Lower lobe of right lung (tissue), 2 donors: ENCODE data around the gene AOPEP. TPM values are rescaled to one million over a fixed set of nuclear protein-coding genes. Genes with fewer than 3 reads are reported as not detected.
A peak's percentile ranks its signal among the peaks of the same experiment; 100 is the strongest.

Experiments
- ATAC-seq, 2 donors: fragments of 200-7000 bp; cut with Tn5 transposase; one replicate each; pipeline ENCODE4 v1.9.1; 2020 to 2022; ENCODE audit warnings: mild to moderate bottlenecking in 2 of 2, moderate library complexity in 2 of 2
- DNase-seq: peaks from one replicate; pipeline ENCODE4 v3.0.0-alpha.2; 2020
- H3K27ac ChIP-seq: fragments of 200-600 bp; one replicate; pipeline ENCODE4 v1.8.0; 2022
- H3K27me3 ChIP-seq: fragments of 200-600 bp; one replicate; pipeline ENCODE4 v1.8.0; 2022; ENCODE audit warnings: low read depth
- H3K36me3 ChIP-seq: fragments of 200-600 bp; one replicate; pipeline ENCODE4 v1.8.0; 2022; ENCODE audit warnings: mild to moderate bottlenecking
- H3K4me1 ChIP-seq: fragments of 200-600 bp; one replicate; pipeline ENCODE4 v1.8.0; 2022
- H3K4me3 ChIP-seq: fragments of 200-600 bp; one replicate; pipeline ENCODE4 v1.8.0; 2022; ENCODE audit warnings: mild to moderate bottlenecking
- H3K9me3 ChIP-seq: fragments of 200-600 bp; one replicate; pipeline ENCODE4 v1.8.0; 2022
- CTCF ChIP-seq: fragments of 200-600 bp; IDR thresholded peaks from one replicate; pipeline ENCODE4 v1.8.0; 2022; ENCODE audit warnings: antibody characterized with exemption, mild to moderate bottlenecking
- intact Hi-C: fragments of 100-400 bp; cut with DNase I; formaldehyde crosslinking; loops from one replicate; pipeline ENCODE4 v1.11.0; 2022
- total RNA-seq: library from RNA; stranded (reverse); fragmentation: NEBNext Ultra II Directional; extraction: Animal tissue kit (Norgen Biotek cat#: 25700); gene quantifications from one replicate; pipeline ENCODE4 v1.2.1, GENCODE V29; 2021
- donor health status: DM: no; HTN: yes; CAD: no; lungs with severe emphysema.

Gene AOPEP
- total RNA-seq, 1 donor from 2014 or later, result 63.7 TPM

DNA sequence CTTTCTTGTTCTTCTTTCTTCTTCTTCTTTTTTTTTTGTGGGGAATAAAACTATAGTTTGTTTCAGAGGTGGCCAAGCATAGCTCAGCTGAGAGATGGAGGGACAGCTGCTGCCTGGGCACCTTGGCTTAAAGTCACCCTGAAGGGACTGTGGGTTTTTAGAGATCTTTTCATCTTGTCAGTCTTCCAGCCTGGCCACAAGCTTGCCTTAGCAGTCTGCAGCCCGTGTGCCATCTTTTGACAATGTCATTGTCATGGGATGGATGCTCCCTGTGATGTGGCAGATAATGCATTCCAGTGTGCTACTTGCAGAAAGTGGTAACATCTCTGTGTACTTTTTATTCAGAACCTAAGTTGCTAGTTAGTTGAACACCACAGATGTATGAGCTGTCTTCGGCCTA is 310.2 kb downstream of the AOPEP start:
- no peak for ATAC-seq
- no peaks in the 10 kb centered on the region for H3K27me3 ChIP-seq
- H3K4me3 ChIP-seq, result no peak overlapping the region
- H3K4me1 ChIP-seq, result peaks cover 47% of the 10 kb centered on the region
- TF ChIP-seq CTCF, result no peak
- no peak for DNase-seq
- H3K27ac ChIP-seq, result no peak overlapping the region
- intact Hi-C loops, result no loop called here
- H3K9me3 ChIP-seq, result no peaks in the 10 kb centered on the region
- peaks cover 10% of the 10 kb centered on the region for H3K36me3 ChIP-seq

DNA sequence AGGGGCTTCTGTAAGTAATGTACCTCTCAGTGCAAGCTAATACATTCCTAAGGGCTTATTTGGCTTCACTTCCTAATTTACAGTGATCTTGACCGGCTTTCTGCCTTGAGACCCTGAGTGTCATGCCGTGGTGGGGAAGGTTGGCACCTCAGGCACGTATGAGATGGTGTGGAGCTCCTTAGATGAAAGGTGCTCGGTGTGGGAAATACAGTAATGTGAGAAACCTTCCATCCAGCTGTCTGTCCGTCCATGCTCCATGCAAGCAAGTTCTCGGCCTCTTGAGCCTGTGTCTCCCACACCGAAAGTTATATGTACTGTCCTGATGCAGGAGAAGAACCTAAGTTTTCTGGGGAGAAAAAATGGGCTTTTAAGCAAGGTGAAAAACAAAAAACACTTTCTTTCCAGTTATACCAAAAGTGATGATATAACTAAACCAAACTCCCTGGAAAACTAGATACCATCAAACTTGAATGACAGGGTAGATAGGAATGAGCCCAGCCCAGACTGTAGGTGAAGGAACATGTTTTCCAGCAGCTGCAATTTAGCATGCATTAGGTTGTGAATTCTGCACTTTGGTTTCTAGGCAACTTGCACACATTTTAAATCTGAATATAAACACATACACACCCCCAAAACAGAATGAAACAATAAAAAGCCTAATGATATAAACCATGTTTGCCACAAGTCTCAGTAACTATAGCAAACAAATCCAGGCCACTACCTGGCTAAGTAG is 311.5 kb downstream of the AOPEP start:
- TF ChIP-seq CTCF, result no peak
- Histone ChIP-seq H3K36me3 (peaks cover 10% of the 10 kb centered on the region), H3K9me3 (no peaks in the 10 kb centered on the region), H3K4me3 (no peak overlapping the region), H3K4me1 (peaks cover 40% of the 10 kb centered on the region), H3K27ac (no peak overlapping the region), H3K27me3 (no peaks in the 10 kb centered on the region)
- no peak for ATAC-seq
- intact Hi-C loops, result no loop called here
- no peak for DNase-seq

- intact Hi-C loops, result no loop called here
- no peak for TF ChIP-seq CTCF
- H3K27me3 ChIP-seq, result no peaks in the 10 kb centered on the region
- H3K4me1 ChIP-seq, result peaks cover 35% of the 10 kb centered on the region
- H3K9me3 ChIP-seq, result no peaks in the 10 kb centered on the region
- no peak for ATAC-seq
- H3K27ac ChIP-seq, result no peak overlapping the region
- H3K36me3 ChIP-seq, result peaks cover 11% of the 10 kb centered on the region
- no peak for DNase-seq
- no peak overlapping the region for H3K4me3 ChIP-seq
These were observed 312.2 kb downstream of the AOPEP start for GRCh38 chr9:95038666-95039065.

- no peak overlapping the region for H3K4me3 ChIP-seq
- H3K36me3 ChIP-seq, result peaks cover 14% of the 10 kb centered on the region
- no peaks in the 10 kb centered on the region for H3K27me3 ChIP-seq
- TF ChIP-seq CTCF, result no peak
- H3K27ac ChIP-seq, result peak overlapping the region; percentile 20
- H3K9me3 ChIP-seq, result no peaks in the 10 kb centered on the region
- DNase-seq, result no peak
- intact Hi-C loops, result no loop called here
- no peak for ATAC-seq
- H3K4me1 ChIP-seq, result peaks cover 40% of the 10 kb centered on the region
These were observed 313.6 kb downstream of the AOPEP start for GRCh38 chr9:95040106-95040505.

DNA sequence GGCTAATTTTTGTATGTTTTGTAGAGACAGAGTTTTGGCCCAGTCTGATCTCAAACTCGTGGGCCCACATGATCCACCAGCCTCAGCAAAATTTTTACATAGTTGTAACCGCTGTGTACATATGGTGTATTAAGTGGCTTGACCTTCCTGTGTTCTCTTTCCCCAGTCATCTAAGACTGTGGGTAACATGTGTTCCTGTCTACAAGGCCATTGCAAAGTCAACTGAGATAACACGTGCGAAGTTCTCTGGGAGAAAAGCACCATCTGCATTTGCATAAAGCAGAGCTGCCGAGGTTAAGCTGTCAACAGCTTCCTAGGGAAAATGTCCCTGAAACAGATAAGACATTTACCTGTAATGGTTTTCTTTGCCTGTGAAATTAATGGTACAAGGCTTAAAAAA is 317.3 kb downstream of the AOPEP start:
- Histone ChIP-seq H3K9me3 (no peaks in the 10 kb centered on the region), H3K27ac (no peak overlapping the region), H3K4me1 (peaks cover 30% of the 10 kb centered on the region), H3K27me3 (no peaks in the 10 kb centered on the region), H3K36me3 (peaks cover 4% of the 10 kb centered on the region), H3K4me3 (no peak overlapping the region)
- no peak for ATAC-seq
- intact Hi-C loops, result no loop called here
- DNase-seq, result no peak
- no peak for TF ChIP-seq CTCF
